Breast epithelium (tissue), 3 donors: ENCODE data around the gene MAN1A1.

Experiments
- POLR2A ChIP-seq: fragments of 450-650 bp; IDR thresholded peaks from one replicate; pipeline ENCODE4 v1.6.1; 2016; ENCODE audit warnings: antibody characterized with exemption, mild to moderate bottlenecking, moderate library complexity
- TF ChIP-seq, protein P1 (sequence below), 3 donors: fragments of 450-650 bp; IDR thresholded peaks; one replicate each; pipeline ENCODE4 v1.5.1; 2016 to 2017; ENCODE audit warnings: antibody characterized with exemption in 3 of 3, mild to moderate bottlenecking in 3 of 3, moderate library complexity in 3 of 3

DNA sequence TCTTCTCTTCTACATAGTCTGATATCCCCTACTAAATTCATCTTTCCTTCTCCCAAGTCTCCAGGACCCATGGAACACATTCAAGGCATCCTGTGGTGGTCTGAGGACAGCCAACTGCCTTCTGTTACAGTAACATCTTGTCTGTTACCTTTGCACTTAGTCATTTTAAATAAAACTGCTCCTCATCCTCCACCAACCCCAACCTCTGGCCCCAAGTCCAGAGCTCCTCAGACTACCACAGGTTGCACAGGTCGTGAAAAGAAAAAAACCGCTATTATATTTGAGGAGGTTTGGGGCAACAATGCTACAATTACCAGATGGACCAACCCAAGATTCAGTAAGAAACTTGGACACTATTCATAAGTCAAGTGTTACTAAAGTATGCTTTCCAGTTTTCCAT lies 49.9 kb downstream of the MAN1A1 start:
- TF ChIP-seq, protein P1, sequence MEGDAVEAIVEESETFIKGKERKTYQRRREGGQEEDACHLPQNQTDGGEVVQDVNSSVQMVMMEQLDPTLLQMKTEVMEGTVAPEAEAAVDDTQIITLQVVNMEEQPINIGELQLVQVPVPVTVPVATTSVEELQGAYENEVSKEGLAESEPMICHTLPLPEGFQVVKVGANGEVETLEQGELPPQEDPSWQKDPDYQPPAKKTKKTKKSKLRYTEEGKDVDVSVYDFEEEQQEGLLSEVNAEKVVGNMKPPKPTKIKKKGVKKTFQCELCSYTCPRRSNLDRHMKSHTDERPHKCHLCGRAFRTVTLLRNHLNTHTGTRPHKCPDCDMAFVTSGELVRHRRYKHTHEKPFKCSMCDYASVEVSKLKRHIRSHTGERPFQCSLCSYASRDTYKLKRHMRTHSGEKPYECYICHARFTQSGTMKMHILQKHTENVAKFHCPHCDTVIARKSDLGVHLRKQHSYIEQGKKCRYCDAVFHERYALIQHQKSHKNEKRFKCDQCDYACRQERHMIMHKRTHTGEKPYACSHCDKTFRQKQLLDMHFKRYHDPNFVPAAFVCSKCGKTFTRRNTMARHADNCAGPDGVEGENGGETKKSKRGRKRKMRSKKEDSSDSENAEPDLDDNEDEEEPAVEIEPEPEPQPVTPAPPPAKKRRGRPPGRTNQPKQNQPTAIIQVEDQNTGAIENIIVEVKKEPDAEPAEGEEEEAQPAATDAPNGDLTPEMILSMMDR (IDR thresholded peaks at IDR 0.05) = no peak
- no peak for TF ChIP-seq POLR2A
